ENCODE measurements around the gene SCML1.

Gene SCML1

GRCh38 chrX:17788956-17789562, 51.8 kb downstream of the SCML1 start:
- DNase-seq (ENCODE audit: low read depth in 2 of 2) = no peak

- DNase-seq (ENCODE audit: low read depth in 2 of 2) = no peak
Observed at GRCh38 chrX:17792826-17793225, 55.5 kb downstream of the SCML1 start.

GRCh38 chrX:17798921-17799320, 61.6 kb downstream of the SCML1 start:
- DNase-seq (ENCODE audit: low read depth in 2 of 2) = no peak

GRCh38 chrX:17801431-17801830, 64.1 kb downstream of the SCML1 start:
- DNase-seq (ENCODE audit: low read depth in 2 of 2) = no peak

GRCh38 chrX:17802756-17803155, 65.5 kb downstream of the SCML1 start:
- DNase-seq (ENCODE audit: low read depth in 2 of 2) = no peak

- no peak for DNase-seq (ENCODE audit: low read depth in 2 of 2)
Observed at GRCh38 chrX:17803449-17803848, 66.2 kb downstream of the SCML1 start.
